Ovary (tissue), 9 donors: ENCODE data around the gene TPO. TPM values are rescaled to one million over a fixed set of nuclear protein-coding genes. Genes with fewer than 3 reads are reported as not detected.

Experiments used
- DNase-seq, 5 donors: peaks; one replicate each; pipeline ENCODE4 v3.0.0-alpha.2; 2019 to 2020
- H3K27ac ChIP-seq, 2 donors: fragments of 200-600 bp; one replicate each; pipeline versions ENCODE4 v1.5.1 to v1.8.0; 2019 to 2022
- H3K27me3 ChIP-seq: fragments of 200-600 bp; one replicate; pipeline ENCODE4 v1.8.0; 2022
- H3K36me3 ChIP-seq: fragments of 200-600 bp; sonication (generic); one replicate; pipeline ENCODE4 v1.5.1; 2019
- H3K4me1 ChIP-seq: one replicate; pipeline ENCODE4 v1.8.1; 2013; ENCODE audit warnings: mild to moderate bottlenecking, moderate library complexity; ENCODE audit not compliant: insufficient read depth
- H3K4me3 ChIP-seq: fragments of 200-600 bp; sonication (generic); one replicate; pipeline ENCODE4 v1.5.1; 2017
- H3K9me3 ChIP-seq, 2 donors: fragments of 200-600 bp in 1 of 2; sonication (generic) in 1 of 2; one replicate each; pipeline versions ENCODE4 v1.5.1 to v1.8.1; 2013 to 2019; ENCODE audit warnings: mild to moderate bottlenecking in 1 of 2, moderate library complexity in 1 of 2
- CTCF ChIP-seq, 3 donors: fragments of 450-650 bp in 2 of 3; fragments of 200-600 bp in 1 of 3; IDR thresholded peaks; one replicate each; pipeline versions ENCODE4 v1.5.1 to v1.8.0; 2016 to 2022; ENCODE audit warnings: antibody characterized with exemption in 3 of 3, mild to moderate bottlenecking in 1 of 3
- EP300 ChIP-seq: sonication (generic); formaldehyde crosslinking; IDR thresholded peaks from one replicate; pipeline ENCODE4 v1.6.1; 2017; ENCODE audit warnings: antibody characterized with exemption
- POLR2A ChIP-seq: fragments of 450-650 bp; IDR thresholded peaks from one replicate; pipeline ENCODE4 v1.6.1; 2017; ENCODE audit warnings: antibody characterized with exemption, mild to moderate bottlenecking, moderate library complexity
- WGBS, 3 donors: extraction: QIAGEN DNeasy Blood & Tissue Kit in 1 of 3; methylation state at CpG; one replicate each; pipeline versions ENCODE4 v1.1.5 to v1.1.7; 2013 to 2017; 5-methylcytosine and 5-hydroxymethylcytosine counted together
- intact Hi-C, 4 donors: fragments of 100-400 bp; cut with DNase I; formaldehyde crosslinking; loops; one replicate each; pipeline versions ENCODE4 v1.11.0 to v1.15.1; 2022 to 2023
- polyA plus RNA-seq, 2 donors: library from polyadenylated mRNA; stranded (reverse); fragments of 200-250 nt in 1 of 2; fragments of 350-450 nt in 1 of 2; fragmentation: Illumina TruSeq in 1 of 2; extraction: RNeasy Lipid Tissue Mini Kit (QIAGEN cat#74804) in 1 of 2; gene quantifications; one replicate each; pipeline ENCODE4 v1.2.3, GENCODE V29; 2013 to 2014
- total RNA-seq, 7 donors: library from RNA; depleted of rRNA in 2 of 7; stranded (reverse); fragments of >200 nt in 2 of 7; fragmentation: NEBNext Ultra II Directional in 3 of 7; extraction: Animal tissue kit (Norgen Biotek cat#: 25700) in 3 of 7; gene quantifications; one replicate each; pipeline versions ENCODE4 v1.1.0 to v1.2.4, GENCODE V29; 2016 to 2023
- donor health status: DM: no; HTN: no; CAD: no; lungs with moderate emphysema.
- donor health status: DM: no; HTN: no; CAD: no.
- donor health status: Bipolar disorder and iron deficiency.
- donor health status: DM: yes; HTN: yes; CAD: no.
- donor health status: DM: no; HTN: no; CAD: no.
- donor health status: DM: yes; HTN: yes; CAD: no.

TPO gene
- total and polyA plus RNA-seq, 9 donors, result 0.18 to 0.46 (median 0.30) TPM; not detected in 4

GRCh38 chr2:1461507-1462390 is 48.5 kb downstream of the TPO start:
- H3K4me1 ChIP-seq, result no peaks in the 10 kb centered on the region
- no peak for TF ChIP-seq CTCF (IDR thresholded peaks at IDR 0.05)
- TF ChIP-seq POLR2A, result no peak
- TF ChIP-seq EP300, result no peak
- no peak for DNase-seq
- intact Hi-C loops, result no loop called here
- H3K36me3 ChIP-seq, result no peaks in the 10 kb centered on the region
- 74 to 81% (median 80%) methylated on average over 28 of the region's 28 CpGs for WGBS, 3 donors
- no peaks in the 10 kb centered on the region for H3K27me3 ChIP-seq
- no peak overlapping the region for H3K27ac ChIP-seq
- H3K9me3 ChIP-seq, result no peaks in the 10 kb centered on the region
- H3K4me3 ChIP-seq, result no peak overlapping the region

GRCh38 chr2:1462994-1463393 is 49.7 kb downstream of the TPO start:
- no peak for DNase-seq
- H3K4me1 ChIP-seq, result no peaks in the 10 kb centered on the region
- TF ChIP-seq POLR2A (no peak), CTCF (IDR thresholded peaks at IDR 0.05) (no peak), EP300 (no peak)
- intact Hi-C loops, result no loop called here
- H3K27me3 ChIP-seq, result no peaks in the 10 kb centered on the region
- H3K9me3 ChIP-seq, result no peaks in the 10 kb centered on the region
- no peaks in the 10 kb centered on the region for H3K36me3 ChIP-seq
- no peak overlapping the region for H3K4me3 ChIP-seq
- H3K27ac ChIP-seq, result no peak overlapping the region
- WGBS, 3 donors, result 33 to 58% (median 35%) methylated on average over 4 of the region's 4 CpGs

GRCh38 chr2:1472350-1472749 is 59.1 kb downstream of the TPO start:
- Histone ChIP-seq H3K27ac (no peak overlapping the region), H3K27me3 (no peaks in the 10 kb centered on the region), H3K4me1 (no peaks in the 10 kb centered on the region), H3K4me3 (no peak overlapping the region), H3K36me3 (no peaks in the 10 kb centered on the region), H3K9me3 (no peaks in the 10 kb centered on the region)
- intact Hi-C loops, result no loop called here
- WGBS, 3 donors, result 86 to 90% (median 88%) methylated on average over 9 of the region's 9 CpGs
- no peak for TF ChIP-seq CTCF (IDR thresholded peaks at IDR 0.05)
- TF ChIP-seq POLR2A, result no peak
- TF ChIP-seq EP300, result no peak
- no peak for DNase-seq

- Histone ChIP-seq H3K4me3 (no peak overlapping the region), H3K27me3 (no peaks in the 10 kb centered on the region), H3K27ac (no peak overlapping the region), H3K4me1 (no peaks in the 10 kb centered on the region), H3K36me3 (no peaks in the 10 kb centered on the region), H3K9me3 (no peaks in the 10 kb centered on the region)
- DNase-seq, result no peak
- intact Hi-C loops, result no loop called here
- TF ChIP-seq EP300 (no peak), CTCF (IDR thresholded peaks at IDR 0.05) (no peak), POLR2A (no peak)
- 84 to 91% (median 85%) methylated on average over 30 of the region's 30 CpGs for WGBS, 3 donors
Observed at GRCh38 chr2:1476617-1477195, 63.4 kb downstream of the TPO start.
